CD4-positive, CD25-positive, alpha-beta regulatory T cell (primary cell): ENCODE data around the gene EEF2KMT. TPM values are rescaled to one million over a fixed set of nuclear protein-coding genes. Genes with fewer than 3 reads are reported as not detected.
"Not testable (repeated sequence)": the region's sequence is repeated elsewhere in the genome, so short reads cannot be mapped to it uniquely, and the experiment has no call there.

Experiments used
- ATAC-seq, 2 donors: fragments of 150-1000 bp; cut with Tn5 transposase; one replicate each; pipeline ENCODE4 v1.10.0; 2021; ENCODE audit warnings: low read depth in 2 of 2, moderate number of reproducible peaks in 2 of 2, moderate library complexity in 1 of 2
- DNase-seq, 3 donors: peaks; one replicate each; pipeline versions ENCODE4 v3.0.0 to v3.0.0-alpha.2; 2012 to 2022; ENCODE audit warnings: mixed read lengths in 1 of 3
- H3K27ac ChIP-seq: one replicate; pipeline ENCODE4 v1.7.0; 2013; ENCODE audit warnings: mild to moderate bottlenecking, low read length; ENCODE audit not compliant: insufficient read depth, poor library complexity, severe bottlenecking
- H3K27me3 ChIP-seq: one replicate; pipeline ENCODE4 v1.7.0; 2013; ENCODE audit warnings: low read length; ENCODE audit not compliant: control insufficient read depth, insufficient read depth
- H3K36me3 ChIP-seq: one replicate; pipeline ENCODE4 v1.7.0; 2013; ENCODE audit warnings: mild to moderate bottlenecking, low read length, moderate library complexity; ENCODE audit not compliant: control insufficient read depth, insufficient read depth
- H3K4me1 ChIP-seq: 2 replicates; pipeline ENCODE4 v1.7.0; 2013; ENCODE audit warnings: mild to moderate bottlenecking, low read length; ENCODE audit not compliant: insufficient read depth, control insufficient read depth, poor library complexity, severe bottlenecking
- H3K4me3 ChIP-seq: one replicate; pipeline ENCODE4 v1.7.0; 2013; ENCODE audit warnings: low read depth, mild to moderate bottlenecking, low read length, moderate library complexity
- H3K9me3 ChIP-seq, 2 experiments: 1 replicate in 1 of 2; 2 replicates in 1 of 2; pipeline ENCODE4 v1.7.0; 2013; ENCODE audit warnings: low read length in 2 of 2, mild to moderate bottlenecking in 1 of 2, moderate library complexity in 1 of 2; ENCODE audit not compliant: control insufficient read depth in 2 of 2
- H3K27ac Mint-ChIP-seq, 3 donors: one replicate each; pipeline ENCODE4 v1.8.0; 2020 to 2022; ENCODE audit warnings: mild to moderate bottlenecking in 3 of 3, mixed read lengths in 3 of 3, moderate library complexity in 2 of 3
- H3K27me3 Mint-ChIP-seq: one replicate; pipeline ENCODE4 v1.8.0; 2022; ENCODE audit warnings: mild to moderate bottlenecking, mixed read lengths
- H3K36me3 Mint-ChIP-seq: one replicate; pipeline ENCODE4 v1.8.0; 2020; ENCODE audit warnings: mixed read lengths
- H3K4me1 Mint-ChIP-seq, 4 donors: one replicate each; pipeline ENCODE4 v1.8.0; 2020 to 2022; ENCODE audit warnings: mixed read lengths in 4 of 4, mild to moderate bottlenecking in 1 of 4
- H3K4me3 Mint-ChIP-seq, 4 donors: one replicate each; pipeline ENCODE4 v1.8.0; 2020 to 2022; ENCODE audit warnings: mild to moderate bottlenecking in 4 of 4, mixed read lengths in 4 of 4, moderate library complexity in 3 of 4
- H3K9me3 Mint-ChIP-seq, 7 donors: one replicate each; pipeline ENCODE4 v1.8.0; 2020 to 2022; ENCODE audit warnings: mixed read lengths in 7 of 7, mild to moderate bottlenecking in 3 of 7, moderate library complexity in 2 of 7
- polyA plus RNA-seq, 4 donors: library from polyadenylated mRNA; unstranded; fragments of 300-500 nt; fragmentation: Illumina TruSeq; gene quantifications; one replicate each; pipeline ENCODE4 v1.2.3, GENCODE V29; 2021
- total RNA-seq: library from RNA; stranded (reverse); gene quantifications from one replicate; pipeline ENCODE4 v1.2.3, GENCODE V29; 2022

EEF2KMT gene, protein sequence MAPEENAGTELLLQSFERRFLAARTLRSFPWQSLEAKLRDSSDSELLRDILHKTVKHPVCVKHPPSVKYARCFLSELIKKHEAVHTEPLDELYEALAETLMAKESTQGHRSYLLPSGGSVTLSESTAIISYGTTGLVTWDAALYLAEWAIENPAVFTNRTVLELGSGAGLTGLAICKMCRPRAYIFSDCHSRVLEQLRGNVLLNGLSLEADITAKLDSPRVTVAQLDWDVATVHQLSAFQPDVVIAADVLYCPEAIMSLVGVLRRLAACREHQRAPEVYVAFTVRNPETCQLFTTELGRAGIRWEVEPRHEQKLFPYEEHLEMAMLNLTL
- 3.7 TPM for total RNA-seq
- polyA plus RNA-seq: 10 to 100 TPM; 11.0 to 19.6 (median 14.9) TPM

DNA sequence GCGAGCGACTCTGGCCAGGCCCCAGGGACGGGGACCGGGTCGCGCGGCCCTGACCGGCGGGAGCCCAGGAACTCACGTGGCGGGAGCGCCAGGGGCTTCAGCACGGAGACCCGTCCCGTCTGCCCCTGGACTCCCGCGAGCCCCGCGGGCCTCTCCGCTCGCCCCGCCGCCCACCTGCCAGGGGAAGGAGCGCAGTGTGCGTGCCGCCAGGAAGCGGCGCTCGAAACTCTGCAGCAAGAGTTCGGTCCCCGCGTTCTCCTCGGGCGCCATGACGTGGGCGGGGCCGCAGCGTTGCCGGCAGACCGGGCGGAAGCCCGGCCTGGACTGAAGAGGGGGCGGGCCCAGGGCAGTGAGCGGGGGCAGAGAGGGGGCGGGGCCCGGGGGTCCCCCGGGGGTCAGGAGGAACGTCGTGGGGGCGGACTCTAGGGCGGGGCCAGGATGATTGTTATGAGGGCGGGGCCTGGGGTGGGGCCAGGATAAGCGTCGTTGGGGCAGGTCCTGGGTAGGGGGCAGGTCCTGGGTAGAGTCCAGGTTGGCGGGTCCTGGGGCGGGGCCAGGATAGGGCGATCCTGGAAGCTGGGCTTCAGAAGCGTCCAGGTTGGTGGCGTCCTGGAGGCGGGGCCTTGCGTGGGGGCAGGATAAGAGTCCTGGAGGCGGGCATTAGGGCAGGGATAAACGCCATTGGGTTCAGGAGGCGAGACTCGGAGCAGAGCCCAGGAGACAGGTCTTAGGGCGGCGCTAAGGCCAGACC lies at the start of gene EEF2KMT:
TSS of gene EEF2KMT (minus strand) at position 326 of the 751 bp plus-strand sequence. CDS start at position 270, 56 bp downstream.
- H3K36me3 Mint-ChIP-seq, H3K4me3 ChIP-seq, H3K9me3 Mint-ChIP-seq, H3K4me1 ChIP-seq, H3K27me3 Mint-ChIP-seq, H3K27me3 ChIP-seq, H3K36me3 ChIP-seq, H3K9me3 ChIP-seq: not testable (repeated sequence)
- peak within 1 kb of the TSS; percentile 88 for H3K27ac ChIP-seq
- peak; percentile 95 to 96 for ATAC-seq
- Mint-ChIP-seq H3K27ac (peak within 1 kb of the TSS; percentile 95 to 99 (median 96)), H3K4me1 (peaks cover 6 to 20% (median 10%) of the 10 kb centered on the region in 4 donors), H3K4me3 (peak within 1 kb of the TSS; percentile 91 to 98 (median 96))
- peak in 2 of 3 donors; percentile 93 to 96 for DNase-seq

DNA sequence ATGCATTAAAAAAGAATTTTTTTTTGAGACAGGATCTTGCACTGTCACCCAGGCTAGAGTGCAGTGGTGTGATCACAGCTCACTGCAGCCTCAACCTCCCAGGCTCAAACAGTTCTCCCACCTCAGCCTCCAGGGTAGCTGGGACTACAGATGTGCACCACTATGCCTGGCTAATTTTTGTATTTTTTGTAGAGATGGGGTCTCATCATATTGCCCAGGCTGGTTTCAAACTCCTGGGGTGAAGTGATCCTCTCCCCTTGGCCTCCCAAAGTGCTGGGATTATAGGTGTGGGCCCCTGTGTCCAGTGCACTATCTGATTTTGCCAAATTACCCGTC lies 47.0 kb upstream of the EEF2KMT start:
- not testable (repeated sequence) for DNase-seq, H3K27me3 ChIP-seq, H3K4me1 ChIP-seq, H3K4me1 Mint-ChIP-seq, H3K36me3 Mint-ChIP-seq, ATAC-seq, H3K9me3 ChIP-seq, H3K27ac ChIP-seq, H3K4me3 Mint-ChIP-seq, H3K9me3 Mint-ChIP-seq, H3K27me3 Mint-ChIP-seq, H3K36me3 ChIP-seq, H3K4me3 ChIP-seq, H3K27ac Mint-ChIP-seq

DNA sequence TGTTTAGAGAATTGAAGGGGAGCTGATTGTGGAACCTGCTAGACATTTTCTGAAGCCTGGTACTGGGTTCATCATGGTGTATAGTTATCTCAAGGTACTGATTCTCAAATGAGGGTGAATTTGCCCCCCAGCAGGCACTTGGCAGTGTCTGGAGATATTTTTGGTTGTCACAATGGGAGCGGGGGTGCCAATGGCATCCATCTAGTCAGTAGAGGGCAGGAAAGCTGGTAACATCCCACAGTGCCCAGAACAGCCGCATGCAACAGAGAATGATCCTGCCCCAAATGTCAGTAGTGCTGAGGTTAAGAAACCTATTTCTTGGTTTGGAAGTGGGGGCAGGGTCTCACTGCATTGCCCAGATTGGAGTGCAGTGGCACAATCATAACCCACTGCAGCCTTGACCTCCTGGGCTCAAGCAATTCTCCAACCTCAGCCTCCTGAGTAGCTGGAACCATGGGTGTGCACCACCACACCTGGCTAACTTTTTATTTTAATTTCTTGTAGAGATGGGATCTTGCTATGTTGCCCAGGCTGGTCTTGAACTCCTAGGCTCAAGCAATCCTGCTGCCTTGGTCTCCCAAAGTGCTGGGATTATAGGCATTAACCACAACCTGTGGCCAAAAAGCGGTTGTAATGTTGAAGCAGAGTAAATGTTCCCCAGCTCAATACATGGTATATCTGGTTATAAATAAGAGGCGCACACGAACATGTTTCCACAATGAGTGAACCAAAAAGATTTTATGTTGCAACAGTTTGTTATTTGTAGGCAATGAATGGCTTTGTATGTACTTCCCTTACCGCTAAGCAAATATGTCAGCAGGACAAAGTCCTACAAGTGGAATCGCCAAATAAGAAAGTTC lies 46.4 kb upstream of the EEF2KMT start:
- no peak for ATAC-seq
- Mint-ChIP-seq H3K4me3 (no peak overlapping the region), H3K27ac (no peak overlapping the region), H3K27me3 (peaks cover 6% of the 10 kb centered on the region), H3K9me3 (no peaks in the 10 kb centered on the region), H3K4me1 (peaks cover 0 to 2% (median 0%) of the 10 kb centered on the region in 4 donors), H3K36me3 (no peaks in the 10 kb centered on the region)
- H3K9me3 ChIP-seq: no peaks in the 10 kb centered on the region
- no peak for DNase-seq
- H3K27me3 ChIP-seq: no peaks in the 10 kb centered on the region
- no peaks in the 10 kb centered on the region for H3K4me1 ChIP-seq
- H3K4me3 ChIP-seq: no peak overlapping the region
- no peaks in the 10 kb centered on the region for H3K36me3 ChIP-seq
- no peak overlapping the region for H3K27ac ChIP-seq

DNA sequence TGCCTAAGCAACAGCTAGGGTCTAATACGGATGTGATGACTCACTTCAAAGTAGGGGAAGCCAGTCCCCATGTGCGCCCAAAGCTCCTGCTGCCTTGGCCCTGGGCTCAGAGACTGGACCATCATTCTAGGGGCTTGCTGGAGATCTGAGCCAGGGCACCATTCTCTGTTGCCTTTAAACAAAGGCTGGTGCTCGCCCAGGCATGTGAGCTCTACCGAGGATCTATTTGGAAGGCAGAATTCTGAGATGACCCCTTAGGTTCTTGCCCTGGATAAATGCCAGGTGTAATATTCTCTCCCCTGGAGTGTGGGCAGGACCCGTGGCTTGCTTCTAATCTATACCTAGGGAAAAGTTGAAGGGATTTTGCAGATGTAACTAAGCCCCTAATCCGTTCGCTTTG lies 42.6 kb upstream of the EEF2KMT start:
- DNase-seq, H3K4me1 ChIP-seq, H3K27me3 Mint-ChIP-seq, H3K4me3 ChIP-seq, H3K9me3 ChIP-seq, H3K27ac ChIP-seq, H3K9me3 Mint-ChIP-seq, H3K27me3 ChIP-seq, H3K4me3 Mint-ChIP-seq, ATAC-seq, H3K36me3 Mint-ChIP-seq, H3K4me1 Mint-ChIP-seq, H3K27ac Mint-ChIP-seq, H3K36me3 ChIP-seq: not testable (repeated sequence)

DNA sequence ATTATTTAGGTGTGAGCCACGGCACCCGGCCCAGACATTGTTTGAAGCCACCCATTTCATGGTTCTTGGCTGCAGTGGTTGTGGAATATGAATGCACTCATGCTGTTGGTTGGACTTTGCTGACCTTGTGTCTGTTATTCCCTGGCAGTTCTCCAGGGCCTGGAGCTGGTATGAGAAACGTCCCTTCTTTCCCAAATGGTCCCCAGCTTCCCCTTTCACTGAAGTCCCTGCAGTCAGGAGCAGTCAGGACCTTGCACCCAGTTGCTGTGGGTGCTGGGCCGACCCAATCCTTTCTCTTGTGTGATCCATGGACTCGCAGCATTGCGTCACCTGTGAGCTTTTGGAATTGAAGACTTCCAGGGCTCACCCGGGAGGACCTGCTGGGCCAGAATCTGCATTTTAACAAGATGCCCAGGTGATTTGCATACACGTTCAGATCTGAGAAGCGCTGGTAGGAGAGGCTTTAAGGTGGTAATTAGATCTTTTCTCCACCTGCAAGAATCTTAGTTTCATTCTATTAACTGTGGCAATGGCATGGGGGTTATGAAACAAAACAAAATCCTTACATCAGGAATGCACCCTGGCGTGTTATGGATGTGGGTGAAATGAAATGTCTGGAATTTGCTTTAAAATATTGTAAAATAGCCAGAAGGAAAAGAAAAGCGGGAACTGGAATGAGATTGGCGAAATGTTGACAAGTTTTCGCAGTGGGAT lies 37.3 kb upstream of the EEF2KMT start:
- H3K4me3 ChIP-seq, H3K4me3 Mint-ChIP-seq, H3K36me3 ChIP-seq, H3K9me3 Mint-ChIP-seq, H3K4me1 Mint-ChIP-seq, DNase-seq, H3K9me3 ChIP-seq, H3K27ac Mint-ChIP-seq, H3K27me3 ChIP-seq, H3K4me1 ChIP-seq, H3K36me3 Mint-ChIP-seq, ATAC-seq, H3K27ac ChIP-seq: not testable (repeated sequence)
- peaks cover 23% of the 10 kb centered on the region for H3K27me3 Mint-ChIP-seq

DNA sequence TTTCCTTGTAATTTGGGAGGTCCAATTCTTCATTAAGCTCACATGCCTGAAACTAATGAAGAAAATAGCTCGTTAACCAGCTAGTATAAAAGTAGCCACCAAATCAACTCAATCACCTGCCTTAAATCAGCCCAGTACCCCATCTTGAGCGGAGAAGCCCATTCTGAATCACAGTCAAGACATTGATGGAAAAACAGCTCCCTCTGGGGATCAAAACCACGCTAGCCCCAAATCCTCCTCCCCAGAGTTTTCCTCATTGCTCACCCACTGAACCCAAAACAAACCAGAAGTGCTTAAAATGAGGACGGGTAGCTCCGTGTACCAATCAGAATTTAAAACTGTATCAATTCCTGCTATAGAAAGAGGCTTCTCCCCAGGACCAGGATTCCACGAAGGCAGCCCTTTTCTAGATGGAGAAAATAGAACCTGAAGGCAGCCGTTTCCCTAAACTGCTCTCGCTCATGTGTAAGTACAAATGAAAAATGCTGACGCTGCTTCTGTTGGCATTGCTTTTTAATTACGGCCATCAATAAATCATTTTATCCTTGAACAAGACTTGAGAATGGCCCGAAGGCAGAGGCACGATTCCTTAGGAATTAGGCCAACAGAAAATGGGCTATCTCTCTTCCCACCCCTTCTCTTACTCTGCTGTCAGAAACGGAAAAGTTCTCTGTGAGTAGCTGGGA lies 35.5 kb upstream of the EEF2KMT start:
- H3K27ac Mint-ChIP-seq, H3K9me3 Mint-ChIP-seq, H3K27me3 ChIP-seq, H3K27ac ChIP-seq, H3K4me3 Mint-ChIP-seq, H3K9me3 ChIP-seq, DNase-seq, ATAC-seq, H3K4me3 ChIP-seq, H3K4me1 ChIP-seq, H3K36me3 ChIP-seq, H3K4me1 Mint-ChIP-seq, H3K36me3 Mint-ChIP-seq: not testable (repeated sequence)
- H3K27me3 Mint-ChIP-seq: peaks cover 28% of the 10 kb centered on the region

DNA sequence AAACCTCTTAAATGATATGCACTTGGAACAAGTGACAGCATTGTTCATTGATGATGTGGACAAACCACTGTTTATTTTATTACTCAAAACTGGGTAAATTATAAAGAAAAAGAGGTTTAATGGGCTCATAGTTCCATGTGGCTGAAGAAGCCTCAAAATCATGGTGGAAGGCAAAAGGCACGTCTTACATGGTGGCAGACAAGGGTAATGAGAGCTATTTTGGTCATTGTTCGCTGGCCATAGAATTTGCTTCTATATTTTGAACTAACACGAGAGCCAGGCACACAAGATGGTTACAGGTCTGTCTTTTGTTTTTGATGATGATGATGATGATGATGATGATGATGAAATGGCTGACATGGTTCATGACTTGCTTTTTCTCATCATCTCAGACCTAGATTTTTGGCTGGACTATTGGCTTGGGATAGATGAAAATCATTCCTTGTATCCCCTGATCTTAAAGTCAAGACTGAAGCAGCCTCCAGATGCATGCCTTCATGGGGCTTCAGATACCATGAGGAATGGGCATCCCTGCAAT lies 33.9 kb upstream of the EEF2KMT start:
- H3K4me1 ChIP-seq, H3K4me1 Mint-ChIP-seq, H3K36me3 Mint-ChIP-seq, H3K4me3 ChIP-seq, H3K27ac Mint-ChIP-seq, ATAC-seq, H3K36me3 ChIP-seq, H3K27me3 ChIP-seq, H3K4me3 Mint-ChIP-seq, H3K9me3 ChIP-seq, DNase-seq, H3K9me3 Mint-ChIP-seq, H3K27ac ChIP-seq: not testable (repeated sequence)
- H3K27me3 Mint-ChIP-seq: peaks cover 24% of the 10 kb centered on the region
